Kidney glomerular epithelial cell (primary cell): ENCODE data around the gene STXBP2.

Source experiments
- DNase-seq: peaks from one replicate; lab custom pipeline; 2025; lab: John Stamatoyannopoulos, UW

The STXBP2 gene

DNA sequence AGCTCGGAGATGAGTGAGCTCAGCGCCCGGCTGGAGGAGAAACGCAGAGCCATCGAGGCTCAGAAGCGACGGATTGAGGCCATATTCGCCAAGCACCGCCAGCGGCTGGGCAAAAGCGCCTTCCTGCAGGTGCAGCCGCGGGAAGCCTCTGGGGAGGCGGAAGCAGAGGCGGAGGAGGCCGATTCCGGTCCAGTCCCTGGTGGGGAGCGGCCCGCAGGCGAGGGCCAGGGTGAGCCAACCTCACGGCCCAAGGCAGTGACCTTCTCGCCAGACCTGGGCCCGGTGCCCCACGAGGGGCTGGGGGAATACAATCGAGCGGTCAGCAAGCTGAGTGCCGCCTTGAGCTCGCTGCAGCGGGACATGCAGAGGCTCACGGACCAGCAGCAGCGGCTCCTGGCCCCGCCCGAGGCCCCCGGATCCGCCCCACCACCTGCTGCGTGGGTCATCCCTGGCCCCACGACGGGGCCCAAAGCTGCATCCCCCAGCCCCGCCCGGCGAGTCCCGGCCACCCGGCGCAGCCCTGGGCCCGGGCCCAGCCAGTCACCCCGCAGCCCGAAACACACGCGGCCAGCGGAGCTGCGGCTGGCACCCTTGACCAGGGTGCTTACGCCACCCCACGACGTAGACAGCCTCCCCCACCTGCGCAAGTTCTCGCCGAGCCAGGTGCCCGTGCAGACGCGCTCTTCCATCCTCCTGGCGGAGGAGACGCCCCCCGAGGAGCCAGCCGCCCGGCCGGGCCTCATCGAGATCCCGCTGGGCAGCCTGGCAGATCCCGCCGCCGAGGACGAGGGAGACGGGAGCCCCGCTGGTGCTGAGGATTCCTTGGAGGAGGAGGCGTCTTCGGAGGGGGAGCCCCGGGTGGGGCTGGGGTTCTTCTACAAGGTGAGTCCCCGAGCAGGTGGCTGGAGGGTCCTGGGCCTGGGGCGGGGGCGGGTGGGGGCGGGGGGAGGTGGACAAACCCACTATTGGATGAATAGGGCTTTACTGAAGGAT lies 24.3 kb upstream of the STXBP2 start:
- DNase-seq = no peak

DNA sequence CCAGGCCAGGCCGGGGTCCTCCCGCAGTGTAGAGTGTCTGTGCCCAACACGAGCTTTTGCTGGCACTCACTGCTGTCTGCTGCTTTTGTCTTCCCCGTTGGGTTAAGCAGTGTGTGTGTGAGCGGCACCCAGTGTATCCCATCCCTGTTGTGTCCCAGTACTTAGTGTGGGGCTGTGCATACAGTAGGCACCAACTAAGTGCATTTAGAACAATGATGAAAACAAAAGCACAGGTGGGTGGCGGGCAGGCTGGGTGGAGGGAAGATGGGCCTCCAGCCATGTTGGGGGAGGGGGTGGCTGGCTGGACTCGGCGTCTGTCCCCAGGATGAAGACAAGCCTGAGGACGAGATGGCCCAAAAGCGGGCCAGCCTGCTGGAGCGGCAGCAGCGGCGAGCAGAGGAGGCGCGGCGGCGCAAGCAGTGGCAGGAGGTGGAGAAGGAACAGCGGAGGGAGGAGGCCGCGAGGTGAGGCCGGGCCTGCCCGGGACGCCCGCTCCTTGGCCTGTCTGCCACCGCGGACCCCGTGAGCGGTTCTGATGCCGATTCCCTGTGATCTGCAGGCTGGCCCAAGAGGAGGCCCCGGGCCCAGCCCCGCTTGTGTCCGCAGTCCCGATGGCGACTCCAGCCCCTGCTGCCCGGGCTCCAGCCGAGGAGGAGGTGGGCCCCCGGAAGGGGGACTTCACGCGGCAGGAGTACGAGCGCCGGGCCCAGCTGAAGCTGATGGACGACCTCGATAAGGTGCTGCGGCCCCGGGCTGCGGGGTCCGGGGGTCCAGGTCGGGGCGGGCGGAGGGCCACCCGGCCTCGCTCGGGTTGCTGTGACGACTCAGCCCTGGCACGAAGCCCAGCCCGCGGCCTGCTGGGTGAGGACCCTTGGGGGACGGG lies 21.8 kb upstream of the STXBP2 start:
- DNase-seq = no peak

DNA sequence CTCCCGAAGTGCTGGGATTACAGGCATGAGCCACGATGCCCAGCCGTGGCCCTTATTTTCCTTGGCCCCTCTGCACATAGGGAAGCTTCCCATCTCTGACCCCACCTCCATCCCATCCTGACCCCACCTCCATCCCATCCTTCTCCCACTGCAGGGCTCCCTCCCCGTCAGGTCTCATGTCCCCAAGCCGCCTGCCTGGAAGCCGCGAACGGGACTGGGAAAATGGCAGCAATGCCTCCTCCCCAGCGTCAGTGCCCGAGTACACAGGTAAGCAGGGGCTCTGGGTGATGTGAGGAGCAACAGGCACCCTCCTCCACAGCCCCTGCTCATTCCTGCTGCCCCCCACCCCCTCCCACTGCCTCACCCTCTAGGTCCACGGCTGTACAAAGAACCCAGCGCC lies 19.7 kb upstream of the STXBP2 start:
- no peak for DNase-seq

DNA sequence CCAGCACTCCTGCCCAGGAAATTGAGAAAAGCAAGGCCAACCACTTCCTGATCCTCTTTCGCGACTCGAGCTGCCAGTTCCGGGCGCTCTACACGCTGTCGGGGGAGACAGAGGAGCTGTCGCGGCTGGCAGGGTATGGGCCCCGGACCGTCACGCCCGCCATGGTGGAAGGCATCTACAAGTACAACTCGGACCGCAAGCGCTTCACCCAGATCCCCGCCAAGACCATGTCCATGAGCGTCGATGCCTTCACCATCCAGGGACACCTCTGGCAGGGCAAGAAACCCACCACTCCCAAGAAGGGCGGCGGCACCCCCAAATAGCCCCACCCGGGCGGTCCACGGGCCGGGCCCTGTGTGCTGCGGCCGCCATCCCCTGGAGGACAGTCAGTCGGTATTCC lies 19.2 kb upstream of the STXBP2 start:
- DNase-seq = no peak

DNA sequence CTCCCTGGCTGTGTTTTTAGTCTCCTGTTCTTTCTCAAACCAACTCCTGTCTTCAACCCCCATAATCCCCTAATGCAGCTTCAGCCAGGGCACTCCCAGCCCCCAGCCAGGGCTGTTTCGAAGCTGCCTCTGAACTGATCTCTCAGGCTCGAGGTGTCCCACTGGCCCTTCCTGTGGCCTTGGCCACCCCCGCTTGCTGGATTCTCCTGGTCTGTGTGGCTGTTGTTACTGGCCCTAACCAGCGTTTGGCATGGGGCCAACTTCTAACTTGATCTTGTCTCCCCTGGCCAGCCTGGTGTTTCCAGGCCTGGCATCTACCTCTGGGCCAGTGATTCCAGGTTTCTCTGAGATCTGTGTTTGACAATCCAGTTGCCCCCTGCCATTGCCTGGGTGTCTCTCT lies 18.6 kb upstream of the STXBP2 start:
- DNase-seq = no peak

DNA sequence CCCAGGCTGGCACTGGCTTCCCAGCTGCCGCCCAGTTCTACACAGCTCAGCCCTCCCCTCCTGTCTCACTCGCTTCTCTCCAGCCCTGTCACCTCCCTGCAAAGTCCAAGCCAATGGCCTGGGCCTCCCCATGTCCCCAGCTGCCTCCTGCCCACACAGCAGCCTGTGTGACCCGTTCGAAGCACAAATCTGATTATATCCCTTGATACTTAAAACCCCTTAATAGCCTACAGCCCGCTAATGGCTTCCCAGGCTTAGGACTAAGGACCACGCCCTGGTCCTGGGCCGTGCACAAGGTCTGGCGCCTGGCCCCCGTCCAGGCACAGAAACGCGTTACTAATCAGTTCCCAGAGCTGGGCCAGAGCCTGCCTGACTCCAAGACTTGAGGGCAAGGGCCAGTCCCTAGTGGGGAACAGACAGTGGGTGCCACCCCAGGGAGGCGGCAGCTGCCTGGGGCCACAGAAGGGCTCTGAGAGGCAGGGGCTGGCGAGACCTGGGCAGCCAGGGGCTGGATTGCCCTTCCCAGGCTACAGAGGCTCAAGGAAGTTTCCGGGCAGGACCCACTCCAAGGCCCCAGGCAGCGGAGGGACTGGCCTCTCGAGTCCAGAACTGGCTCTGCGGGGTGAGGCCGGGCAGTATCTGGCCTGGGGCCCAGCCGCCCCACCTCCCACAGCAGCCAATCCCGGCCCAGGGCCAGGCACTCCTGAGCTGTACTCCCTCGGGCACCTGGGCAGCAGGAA lies 18.0 kb upstream of the STXBP2 start:
- no peak for DNase-seq

DNA sequence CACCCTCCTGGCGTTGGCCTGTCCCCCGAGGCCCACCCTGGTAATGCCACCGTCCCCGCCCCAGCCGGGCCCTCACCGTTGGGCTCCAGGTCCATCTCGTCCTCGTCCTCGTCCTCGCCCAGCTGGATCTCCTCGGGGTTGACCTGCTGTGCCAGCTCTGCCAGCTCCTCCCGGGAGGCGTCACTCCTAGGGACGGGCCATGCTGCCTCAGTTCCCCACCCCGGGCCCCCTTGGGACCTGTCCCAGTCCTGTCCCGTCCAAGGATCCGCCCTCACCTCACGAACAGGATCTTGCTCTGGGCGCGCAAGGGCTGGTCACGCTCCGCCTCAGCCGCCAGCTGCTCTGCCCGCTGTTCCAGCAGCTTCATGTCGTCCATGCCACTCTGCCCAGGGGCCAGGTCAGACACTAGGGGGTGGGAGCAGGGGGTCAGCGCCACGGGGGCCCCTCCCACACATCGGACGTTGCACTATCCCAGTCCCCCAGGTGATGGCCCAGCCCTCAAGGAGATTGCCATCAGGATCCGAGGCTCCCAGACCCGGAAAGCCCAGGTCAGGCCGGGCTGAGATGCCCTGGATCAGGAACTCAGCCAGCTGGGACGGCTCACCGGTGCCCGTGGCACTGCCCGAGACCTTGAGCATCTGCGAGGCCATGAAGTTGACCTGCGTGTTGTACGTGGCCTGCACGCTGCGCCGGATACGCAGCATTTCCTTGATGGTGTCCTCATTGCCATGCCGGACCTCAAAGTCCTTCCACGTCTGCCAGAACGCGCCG lies 17.1 kb upstream of the STXBP2 start:
- DNase-seq = no peak

DNA sequence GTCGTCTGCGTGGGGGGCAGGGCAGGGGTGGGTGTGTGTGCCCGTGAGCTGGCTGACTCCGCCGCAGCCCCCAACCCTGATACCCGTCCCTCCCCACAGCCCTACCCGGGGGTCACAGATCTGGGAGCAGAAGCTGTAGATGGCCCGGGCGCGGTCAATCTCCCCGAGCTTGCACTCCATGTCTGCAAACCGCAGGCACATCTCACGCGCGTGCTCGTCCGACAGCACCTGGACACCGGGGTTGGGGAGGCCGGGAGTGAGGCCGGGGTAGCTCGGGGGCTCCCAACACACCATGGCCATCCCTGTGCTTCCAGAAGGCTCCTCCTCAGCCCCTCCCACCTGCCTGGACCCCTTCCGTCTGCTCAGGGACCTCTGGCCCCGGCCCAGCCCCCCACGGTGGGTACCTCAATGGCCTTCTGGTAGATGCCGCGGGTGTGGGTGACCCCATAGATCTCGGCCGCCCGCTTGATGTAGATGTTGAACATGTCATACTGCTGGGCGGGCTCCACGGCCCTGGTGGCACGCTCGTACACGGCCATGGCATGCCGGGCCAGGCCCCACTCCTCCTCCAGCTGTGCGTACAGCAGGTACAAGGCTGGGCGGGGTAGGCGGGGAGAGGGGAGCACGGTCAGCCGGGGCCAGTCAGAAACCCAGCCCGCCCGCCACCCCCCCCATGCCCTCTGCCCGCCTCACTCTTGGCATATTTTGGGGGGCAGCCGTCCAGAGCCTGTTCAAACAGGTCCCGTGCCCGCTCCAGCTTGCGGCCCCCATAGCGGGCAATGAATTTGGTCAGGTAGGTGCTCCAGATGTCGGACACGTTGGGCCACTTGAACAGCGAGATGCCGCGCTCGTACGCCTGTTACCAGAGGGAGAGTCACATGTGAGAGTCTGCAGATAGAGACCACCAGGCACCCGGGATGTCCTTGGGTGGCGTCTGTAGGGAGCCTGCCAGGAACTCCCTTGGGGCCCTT lies 16.2 kb upstream of the STXBP2 start:
- no peak for DNase-seq

DNA sequence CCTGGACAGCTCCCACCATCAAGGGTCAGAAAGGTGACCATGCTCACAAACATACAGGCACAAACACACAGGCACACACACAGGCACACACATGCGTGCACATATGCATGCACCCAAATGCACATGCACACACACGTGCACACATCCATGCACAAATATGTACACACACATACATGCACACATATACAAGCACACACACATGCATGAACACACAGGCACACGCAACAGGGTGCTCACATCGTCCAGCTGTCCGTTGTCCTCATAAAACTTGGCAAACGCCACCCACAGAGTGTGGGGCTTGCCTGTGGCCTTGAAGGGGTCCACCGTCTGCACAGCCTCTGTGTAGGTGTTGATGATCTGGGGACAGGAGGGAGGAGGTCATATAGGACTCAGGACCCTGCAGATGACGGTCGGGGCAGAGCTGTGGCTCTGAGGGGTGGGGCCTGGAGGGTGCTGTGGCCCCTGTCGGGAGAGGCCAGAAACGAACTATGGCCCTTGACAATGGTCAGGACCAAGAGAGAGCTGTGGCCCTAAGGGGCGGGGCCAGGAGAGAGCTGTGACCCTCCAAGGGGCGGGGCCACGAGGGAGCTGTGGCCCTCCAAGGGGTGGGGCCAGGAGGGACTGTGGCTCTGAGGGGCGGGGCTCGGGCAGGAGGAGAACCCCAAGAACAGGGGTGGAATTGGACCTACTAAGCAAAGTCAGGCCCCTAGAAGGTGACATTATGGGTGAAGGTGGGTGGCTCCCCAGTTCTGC lies 13.8 kb upstream of the STXBP2 start:
- no peak for DNase-seq

DNA sequence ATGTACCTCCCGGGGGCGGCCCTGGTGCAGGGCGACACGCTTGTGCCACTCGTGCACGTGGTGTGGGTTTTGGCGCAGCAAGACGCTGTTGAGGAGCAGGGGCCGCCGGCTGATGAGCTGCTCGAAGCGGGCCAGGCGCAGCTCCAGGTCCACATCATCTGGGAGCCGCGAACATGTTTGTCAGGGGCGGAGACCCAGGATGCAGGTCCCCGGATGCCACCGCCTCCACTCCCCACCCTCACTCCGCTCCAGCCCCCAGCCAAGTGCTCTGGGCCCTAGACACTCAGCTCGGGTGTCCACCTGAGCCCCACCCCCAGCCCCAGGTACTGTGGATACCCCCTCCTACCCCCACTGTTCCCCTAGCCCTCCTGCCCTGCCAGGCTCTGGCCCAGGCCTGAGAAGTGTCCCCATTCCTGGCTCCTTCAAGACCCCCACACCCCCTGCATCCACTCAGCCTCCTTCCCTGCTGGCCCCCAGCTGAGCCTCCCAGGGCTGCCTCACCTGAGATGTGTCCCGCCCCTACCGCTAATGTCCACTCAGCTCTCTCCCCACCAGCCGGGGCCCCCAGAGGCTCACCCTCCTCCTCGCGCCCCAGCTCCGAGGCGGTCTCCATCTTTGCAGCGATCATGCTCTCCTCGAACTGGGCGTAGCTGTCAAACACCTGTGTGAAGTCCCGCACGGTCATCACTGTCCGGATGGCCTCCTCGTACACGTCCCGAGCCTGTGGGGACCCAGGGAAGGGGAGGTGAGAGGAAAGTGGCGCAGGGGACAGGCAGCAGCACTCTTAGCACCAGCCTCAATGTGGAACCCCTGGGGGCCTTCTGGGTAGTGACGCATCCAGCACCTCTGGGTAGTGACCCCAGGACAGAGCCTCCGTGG lies 12.9 kb upstream of the STXBP2 start:
- DNase-seq = no peak

DNA sequence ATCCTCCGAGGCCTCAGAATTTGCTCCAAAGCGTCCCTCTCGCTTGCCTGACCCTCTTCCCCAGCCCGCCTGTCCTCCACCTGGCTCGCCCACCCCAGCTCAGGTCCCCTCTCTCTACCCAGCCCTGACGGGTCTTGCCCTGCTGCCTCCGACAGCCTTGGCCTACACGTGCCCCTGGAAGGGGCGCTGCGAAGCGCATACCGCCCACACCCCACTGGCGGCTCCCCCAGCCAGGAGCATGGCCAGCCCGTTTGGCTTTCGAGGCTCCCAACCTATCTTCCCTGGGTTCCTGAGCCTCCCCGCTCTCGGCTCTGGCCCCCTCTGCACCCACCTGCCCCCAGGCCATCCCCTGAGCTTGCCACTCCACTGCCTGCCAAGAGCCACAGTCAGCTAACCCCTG lies 12.1 kb upstream of the STXBP2 start:
- no peak for DNase-seq

DNA sequence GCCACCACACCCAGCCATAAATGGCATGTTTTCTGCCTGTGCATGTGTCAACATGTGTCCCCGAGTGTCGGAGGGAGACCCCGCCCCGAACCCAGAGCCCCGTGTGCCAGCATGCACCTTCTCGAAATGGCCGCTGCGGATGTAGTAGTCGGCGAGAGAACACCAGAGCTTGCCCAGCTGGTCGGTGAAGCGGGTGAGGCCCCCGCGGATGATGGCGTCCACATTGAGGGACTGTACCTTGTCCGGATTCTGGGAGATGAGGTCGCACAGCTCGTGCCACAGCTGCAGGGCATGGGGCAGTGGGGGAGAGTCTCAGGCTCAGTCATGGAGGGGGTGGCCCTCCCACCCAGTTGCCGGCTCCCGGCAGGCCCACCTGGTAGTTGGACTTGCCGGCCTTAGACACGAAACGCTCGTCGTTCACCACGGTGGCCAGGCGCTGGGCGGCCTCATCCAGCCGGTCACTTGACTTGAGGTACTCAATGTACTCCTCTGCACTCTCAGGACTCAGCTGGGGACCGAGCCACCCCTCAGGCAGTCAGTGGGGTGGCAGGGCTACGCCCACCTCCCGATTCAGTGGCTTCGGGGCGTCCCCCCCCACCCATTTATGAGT lies 11.0 kb upstream of the STXBP2 start:
- no peak for DNase-seq

DNA sequence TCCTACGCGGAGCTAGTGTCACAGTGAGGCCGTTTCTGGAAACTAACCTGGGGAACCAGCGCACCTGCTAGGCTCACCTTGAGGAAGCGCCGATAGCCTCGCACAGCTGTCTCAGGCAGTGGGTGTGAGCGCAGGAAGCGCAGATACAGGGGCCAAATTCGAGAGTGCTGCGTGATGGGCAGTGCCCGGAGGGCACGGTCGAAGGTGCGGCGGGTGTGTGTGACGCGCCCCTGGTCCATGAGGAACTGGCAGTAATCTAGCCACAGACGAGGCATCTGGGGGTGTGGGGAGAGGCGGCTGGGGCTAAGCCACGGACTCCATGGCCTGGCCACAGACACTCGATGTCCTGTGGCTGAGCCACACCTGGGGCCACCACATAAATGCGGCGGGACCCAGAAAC lies 9.7 kb upstream of the STXBP2 start:
- DNase-seq = no peak

DNA sequence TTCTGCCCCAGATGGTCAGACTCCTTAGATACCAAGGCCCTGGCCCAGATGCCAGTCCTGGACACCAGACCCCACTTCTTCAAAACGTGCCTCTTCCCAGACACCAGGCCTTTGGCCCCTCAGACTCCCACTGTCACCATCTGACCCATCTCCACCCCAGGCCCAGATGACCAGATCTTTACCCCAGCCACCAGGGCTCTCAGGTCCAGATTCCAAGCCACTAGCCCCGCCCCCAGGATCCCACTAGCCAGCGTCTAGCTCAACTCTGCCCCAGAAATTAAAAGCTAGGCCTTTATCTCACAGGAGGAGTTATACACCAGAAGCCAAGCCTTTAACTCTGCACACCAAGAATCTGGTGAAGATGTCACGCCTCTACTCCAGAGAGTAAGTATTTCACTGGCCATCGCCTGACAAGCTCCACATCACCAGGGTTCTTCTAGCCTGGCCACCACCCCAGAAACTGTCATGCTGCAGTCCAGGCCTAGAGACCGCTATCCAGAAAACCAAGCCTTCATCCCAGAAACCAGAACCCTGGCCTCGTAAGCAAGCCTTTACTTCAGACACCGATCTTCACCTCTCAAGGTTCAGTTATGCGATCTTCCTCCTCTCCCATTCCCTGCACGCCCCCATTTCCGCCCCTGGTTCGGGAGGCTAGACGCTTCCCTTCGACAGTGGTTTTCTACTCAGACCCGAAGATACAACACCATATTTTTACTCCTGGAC lies 8.2 kb upstream of the STXBP2 start:
- DNase-seq = no peak

DNA sequence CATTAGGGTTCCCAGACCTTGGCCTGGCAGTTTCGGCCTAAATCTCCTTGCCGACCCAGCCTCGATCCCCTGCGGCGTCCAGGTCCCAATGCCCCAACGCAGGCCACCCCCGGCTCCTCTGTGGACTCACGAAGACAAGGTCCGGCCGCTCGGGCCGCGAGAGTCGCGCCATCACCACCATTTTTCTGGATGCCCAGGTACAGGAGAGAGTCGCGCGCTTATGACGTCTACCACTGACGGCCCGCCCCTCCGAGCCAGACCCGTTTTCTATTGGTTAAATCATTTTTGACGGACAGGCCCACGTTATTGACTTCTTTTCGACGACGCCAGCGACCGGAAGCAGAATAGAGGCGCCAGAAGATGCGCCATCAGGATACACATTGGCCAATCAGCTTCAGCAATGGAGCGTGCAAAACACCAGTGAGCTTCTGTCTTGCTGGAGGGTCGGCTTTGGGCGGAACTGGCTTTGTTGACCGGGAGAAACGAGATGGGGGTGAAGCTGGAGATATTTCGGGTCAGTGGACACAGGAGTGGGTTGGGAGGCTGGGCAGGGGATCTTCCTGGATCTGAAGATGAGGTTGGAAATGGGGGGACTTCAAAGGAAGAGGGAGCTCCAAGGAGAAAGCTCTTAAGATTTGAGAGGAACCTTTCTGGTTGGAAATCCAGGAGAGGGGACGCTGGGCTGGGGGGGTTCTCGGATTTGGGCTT lies 7.4 kb upstream of the STXBP2 start, which contains the start of the genes PET100 and XAB2:
TSS of gene PET100 (plus strand) at position 447 of the 708 bp plus-strand sequence. CDS start at position 488, 41 bp downstream.
TSS of gene XAB2 (minus strand) at position 199 of the 708 bp plus-strand sequence. CDS start at position 181, 18 bp downstream.
- peak; percentile 99 for DNase-seq

DNA sequence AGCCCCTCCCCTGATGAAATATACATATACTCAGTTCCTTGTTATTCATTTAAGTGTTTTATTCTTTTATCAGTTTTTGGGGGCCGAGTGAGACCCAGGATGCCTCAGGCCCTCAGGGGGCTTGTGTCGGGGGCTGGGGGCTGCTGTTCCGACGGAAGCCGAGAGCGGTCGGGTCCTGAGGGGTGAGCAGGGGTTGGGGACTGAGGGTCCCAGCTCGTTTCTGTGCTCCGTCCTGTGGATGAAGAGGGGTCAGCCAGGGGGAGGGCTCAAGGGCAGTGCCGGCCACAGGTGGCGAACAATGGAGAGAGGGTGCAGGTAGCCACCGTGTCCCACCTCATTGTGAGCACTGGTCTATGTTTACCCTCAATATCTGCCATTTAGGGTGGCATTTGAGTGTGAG lies 5.3 kb upstream of the STXBP2 start:
- DNase-seq = no peak
